HCT116 (cell line): ENCODE measurements around the gene C6orf47. TPM values are rescaled to one million over a fixed set of nuclear protein-coding genes. Genes with fewer than 3 reads are reported as not detected.
A peak's percentile ranks its signal among the peaks of the same experiment; 100 is the strongest.

ENCODE experiments used
- ATAC-seq: fragments of 200-7000 bp; cut with Tn5 transposase; 2 replicates; pipeline ENCODE4 v1.9.1; 2020; ENCODE audit warnings: mild to moderate bottlenecking, moderate library complexity
- BruUV-seq: library from RNA; stranded (reverse); fragments of 400-500 nt; replicated peaks from 2 replicates; lab custom pipeline; 2021; lab: Mats Ljungman, UMichigan
- CTCF ChIA-PET: fragments of 300-600 bp; sonication (Branson Sonifier 250); formaldehyde crosslinking; loops from one replicate; lab custom pipeline; 2021; ENCODE audit warnings: antibody characterized with exemption; lab: Charles Lee
- POLR2A ChIA-PET: fragments of 300-600, 350-600 bp; sonication (Branson Sonifier 250); formaldehyde crosslinking; loops from one replicate; lab custom pipeline; 2021; ENCODE audit warnings: antibody characterized with exemption; lab: Charles Lee
- RAD21 ChIA-PET, 2 experiments: fragments of 300-600 bp; sonication (Branson Sonifier 250); formaldehyde crosslinking; loops; one replicate each; lab custom pipeline; 2023; ENCODE audit warnings: low total read pairs in 2 of 2; ENCODE audit not compliant: uncharacterized antibody in 2 of 2, unreplicated experiment in 2 of 2, low non-redundant PET in 1 of 2; lab: Charles Lee
- DNase-seq: peaks from one replicate; pipeline ENCODE4 v3.0.0-alpha.2; 2010; ENCODE audit warnings: low read depth, low spot score
- H2AFZ ChIP-seq: fragments of 200-600 bp; shearing (Covaris generic), sonication (generic); 2 replicates; pipeline ENCODE4 v1.6.1; 2017; ENCODE audit warnings: low read depth, mixed run types, mixed read lengths, antibody characterized with exemption, low read length; ENCODE audit not compliant: poor library complexity, severe bottlenecking
- H3K27ac ChIP-seq: 2 replicates; pipeline ENCODE4 v1.5.1; 2012; ENCODE audit warnings: low read depth, low read length
- H3K27me3 ChIP-seq: fragments of 200-600 bp; sonication (generic); 2 replicates; pipeline ENCODE4 v1.6.1; 2016; ENCODE audit warnings: mixed run types, low read length, mixed read lengths; ENCODE audit not compliant: insufficient read depth
- H3K36me3 ChIP-seq, 2 experiments: fragments of 200-500 bp in 1 of 2; fragments of 200-600 bp in 1 of 2; sonication (Bioruptor generic) in 1 of 2; sonication (generic) in 1 of 2; 2 replicates each; pipeline versions ENCODE4 v1.5.1 to v1.6.1; 2014 to 2016; ENCODE audit warnings: low read length in 2 of 2, inconsistent platforms in 1 of 2, mixed read lengths in 1 of 2, mixed run types in 1 of 2; ENCODE audit not compliant: insufficient read depth in 2 of 2, control insufficient read depth in 1 of 2
- H3K4me1 ChIP-seq, 2 experiments: fragments of 200-600 bp in 1 of 2; sonication (generic) in 1 of 2; 2 replicates each; pipeline versions ENCODE4 v1.5.1 to v1.6.1; 2012 to 2017; ENCODE audit warnings: low read length in 2 of 2, inconsistent platforms in 1 of 2, mild to moderate bottlenecking in 1 of 2, mixed read lengths in 1 of 2, mixed run types in 1 of 2, moderate library complexity in 1 of 2; ENCODE audit not compliant: insufficient read depth in 2 of 2, control insufficient read depth in 1 of 2
- H3K4me2 ChIP-seq: fragments of 200-600 bp; sonication (generic); 2 replicates; pipeline ENCODE4 v1.6.1; 2017; ENCODE audit warnings: mixed run types, low read length, mixed read lengths
- H3K4me3 ChIP-seq, 2 experiments: fragments of 200-600 bp in 1 of 2; sonication (generic) in 1 of 2; replicated peaks in 1 of 2; 2 replicates each; pipeline ENCODE4 v1.5.1; 2011 to 2016; ENCODE audit warnings: low read length in 2 of 2, control low read depth in 1 of 2, low read depth in 1 of 2, mild to moderate bottlenecking in 1 of 2, mixed read lengths in 1 of 2, mixed run types in 1 of 2
- H3K79me2 ChIP-seq: fragments of 200-600 bp; sonication (generic); 2 replicates; pipeline ENCODE4 v1.6.1; 2017; ENCODE audit warnings: mild to moderate bottlenecking, mixed run types, low read length, moderate library complexity, mixed read lengths; ENCODE audit not compliant: insufficient read depth
- H3K9ac ChIP-seq: fragments of 200-600 bp; sonication (generic); 2 replicates; pipeline ENCODE4 v1.6.1; 2016; ENCODE audit warnings: low read length, mixed read lengths
- H3K9me2 ChIP-seq: fragments of 200-600 bp; sonication (generic), shearing (Covaris generic); 2 replicates; pipeline ENCODE4 v1.6.1; 2017; ENCODE audit warnings: mixed run types, mild to moderate bottlenecking, moderate library complexity; ENCODE audit not compliant: insufficient read depth
- H3K9me3 ChIP-seq, 2 experiments: fragments of 200-500 bp in 1 of 2; fragments of 200-600 bp in 1 of 2; sonication (Bioruptor generic) in 1 of 2; sonication (generic) in 1 of 2; 2 replicates each; pipeline ENCODE4 v1.6.1; 2014 to 2017; ENCODE audit warnings: low read length in 2 of 2, mixed read lengths in 2 of 2, inconsistent platforms in 1 of 2, low read depth in 1 of 2, mild to moderate bottlenecking in 1 of 2, mixed run types in 1 of 2, moderate library complexity in 1 of 2; ENCODE audit not compliant: control insufficient read depth in 1 of 2, insufficient read depth in 1 of 2
- H4K20me1 ChIP-seq: fragments of 200-600 bp; sonication (generic), shearing (Covaris generic); 2 replicates; pipeline ENCODE4 v1.6.1; 2017; ENCODE audit warnings: mixed run types, mild to moderate bottlenecking, moderate library complexity; ENCODE audit not compliant: insufficient read depth
- CBX3 ChIP-seq: IDR thresholded peaks from 2 replicates; pipeline ENCODE4 v1.6.1; 2012; ENCODE audit warnings: low read depth
- CEBPB ChIP-seq: IDR thresholded peaks from 2 replicates; pipeline ENCODE4 v1.6.1; 2012; ENCODE audit warnings: low read depth
- EZH2 ChIP-seq: fragments of 200-600 bp; sonication (generic); IDR thresholded peaks from 2 replicates; pipeline ENCODE4 v1.6.1; 2017; ENCODE audit warnings: antibody characterized with exemption, mixed run types
- EZH2phosphoT487 ChIP-seq: fragments of 200-600 bp; IDR thresholded peaks from 2 replicates; pipeline ENCODE4 v1.6.1; 2018; ENCODE audit warnings: antibody characterized with exemption, borderline replicate concordance
- FOSL1 ChIP-seq: IDR thresholded peaks from 2 replicates; pipeline ENCODE4 v1.6.1; 2012; ENCODE audit warnings: low read depth
- JUND ChIP-seq: IDR thresholded peaks from 2 replicates; pipeline ENCODE4 v1.6.1; 2012
- MAX ChIP-seq: IDR thresholded peaks from 2 replicates; pipeline ENCODE4 v1.6.1; 2012
- POLR2A ChIP-seq: IDR thresholded peaks from 2 replicates; pipeline ENCODE4 v1.7.0; 2011; ENCODE audit warnings: borderline replicate concordance; ENCODE audit not compliant: insufficient read depth, insufficient read length; ENCODE audit errors: extremely low read depth
- POLR2AphosphoS5 ChIP-seq: IDR thresholded peaks from 2 replicates; pipeline ENCODE4 v1.6.1; 2011; ENCODE audit warnings: mild to moderate bottlenecking, low read depth, low read length, moderate library complexity
- RAD21 ChIP-seq: IDR thresholded peaks from 2 replicates; pipeline ENCODE4 v1.6.1; 2012; ENCODE audit warnings: low read depth, mild to moderate bottlenecking
- SRF ChIP-seq: IDR thresholded peaks from 2 replicates; pipeline ENCODE4 v1.6.1; 2012; ENCODE audit warnings: low read depth
- TCF7L2 ChIP-seq: IDR thresholded peaks from 2 replicates; pipeline ENCODE4 v1.7.0; 2011; ENCODE audit warnings: borderline replicate concordance, inconsistent platforms; ENCODE audit not compliant: insufficient read depth, insufficient read length; ENCODE audit errors: extremely low read depth
- YY1 ChIP-seq: IDR thresholded peaks from 2 replicates; pipeline ENCODE4 v1.6.1; 2011; ENCODE audit warnings: low read length, low read depth, moderate library complexity, mild to moderate bottlenecking; ENCODE audit not compliant: insufficient replicate concordance; ENCODE audit errors: extremely low read depth
- ZFX ChIP-seq: fragments of 450-650 bp; IDR thresholded peaks from 2 replicates; pipeline ENCODE4 v1.6.1; 2017
- ZNF274 ChIP-seq: fragments of 200-500 bp; sonication (Bioruptor generic); IDR thresholded peaks from 2 replicates; pipeline ENCODE4 v1.6.1; 2014; ENCODE audit warnings: mild to moderate bottlenecking, low read depth, low read length, inconsistent platforms
- intact Hi-C: fragments of 100-400 bp; cut with micrococcal nuclease; formaldehyde crosslinking; loops from 2 replicates; pipeline ENCODE4 v1.10.0; 2022
- total RNA-seq: library from RNA; stranded (reverse); gene quantifications from one replicate; pipeline ENCODE4 v1.2.1, GENCODE V29; 2021; ENCODE audit not compliant: unreplicated experiment
- TF ChIP-seq, protein P1 (sequence below): IDR thresholded peaks from 2 replicates; pipeline ENCODE4 v1.6.1; 2012; ENCODE audit warnings: low read depth
- TF ChIP-seq, protein P2 (sequence below), 3 experiments: fragments of 200-600 bp in 1 of 3; sonication (generic) in 1 of 3; IDR thresholded peaks in 2 of 3; conservative IDR thresholded peaks in 1 of 3; 2 replicates each; pipeline ENCODE4 v1.5.1; 2012 to 2017; ENCODE audit warnings: low read depth in 2 of 3, low read length in 2 of 3, antibody characterized with exemption in 1 of 3, borderline replicate concordance in 1 of 3, control low read depth in 1 of 3, mild to moderate bottlenecking in 1 of 3, mixed read lengths in 1 of 3, mixed run types in 1 of 3, moderate library complexity in 1 of 3; ENCODE audit not compliant: insufficient read depth in 1 of 3

The C6orf47 gene
- total RNA-seq, 1 experiment from 2014 or later, result 13.4 TPM

DNA sequence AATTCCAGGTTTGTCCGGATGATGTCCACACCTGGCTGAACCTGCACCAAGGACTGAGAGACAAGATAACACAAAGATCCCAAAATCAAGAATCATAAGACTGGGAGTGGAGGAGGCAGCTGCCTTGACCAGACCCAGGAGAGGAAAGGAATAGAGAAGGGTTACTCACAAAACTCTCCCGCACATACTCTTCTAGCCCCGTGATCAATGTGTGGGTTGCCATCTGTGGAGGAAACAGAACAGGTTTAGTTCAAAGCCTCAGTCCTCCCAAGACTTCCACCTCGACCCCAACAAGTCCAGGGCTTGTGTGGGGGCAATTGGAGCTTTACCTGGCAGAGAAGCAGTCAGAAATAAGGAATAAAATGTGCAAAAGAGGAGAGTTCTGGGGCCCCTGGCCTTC, 19.2 kb downstream of the C6orf47 start (continued):
- TF ChIP-seq, protein P1, sequence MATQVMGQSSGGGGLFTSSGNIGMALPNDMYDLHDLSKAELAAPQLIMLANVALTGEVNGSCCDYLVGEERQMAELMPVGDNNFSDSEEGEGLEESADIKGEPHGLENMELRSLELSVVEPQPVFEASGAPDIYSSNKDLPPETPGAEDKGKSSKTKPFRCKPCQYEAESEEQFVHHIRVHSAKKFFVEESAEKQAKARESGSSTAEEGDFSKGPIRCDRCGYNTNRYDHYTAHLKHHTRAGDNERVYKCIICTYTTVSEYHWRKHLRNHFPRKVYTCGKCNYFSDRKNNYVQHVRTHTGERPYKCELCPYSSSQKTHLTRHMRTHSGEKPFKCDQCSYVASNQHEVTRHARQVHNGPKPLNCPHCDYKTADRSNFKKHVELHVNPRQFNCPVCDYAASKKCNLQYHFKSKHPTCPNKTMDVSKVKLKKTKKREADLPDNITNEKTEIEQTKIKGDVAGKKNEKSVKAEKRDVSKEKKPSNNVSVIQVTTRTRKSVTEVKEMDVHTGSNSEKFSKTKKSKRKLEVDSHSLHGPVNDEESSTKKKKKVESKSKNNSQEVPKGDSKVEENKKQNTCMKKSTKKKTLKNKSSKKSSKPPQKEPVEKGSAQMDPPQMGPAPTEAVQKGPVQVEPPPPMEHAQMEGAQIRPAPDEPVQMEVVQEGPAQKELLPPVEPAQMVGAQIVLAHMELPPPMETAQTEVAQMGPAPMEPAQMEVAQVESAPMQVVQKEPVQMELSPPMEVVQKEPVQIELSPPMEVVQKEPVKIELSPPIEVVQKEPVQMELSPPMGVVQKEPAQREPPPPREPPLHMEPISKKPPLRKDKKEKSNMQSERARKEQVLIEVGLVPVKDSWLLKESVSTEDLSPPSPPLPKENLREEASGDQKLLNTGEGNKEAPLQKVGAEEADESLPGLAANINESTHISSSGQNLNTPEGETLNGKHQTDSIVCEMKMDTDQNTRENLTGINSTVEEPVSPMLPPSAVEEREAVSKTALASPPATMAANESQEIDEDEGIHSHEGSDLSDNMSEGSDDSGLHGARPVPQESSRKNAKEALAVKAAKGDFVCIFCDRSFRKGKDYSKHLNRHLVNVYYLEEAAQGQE, result no peak
- no peak for TF ChIP-seq POLR2AphosphoS5

DNA sequence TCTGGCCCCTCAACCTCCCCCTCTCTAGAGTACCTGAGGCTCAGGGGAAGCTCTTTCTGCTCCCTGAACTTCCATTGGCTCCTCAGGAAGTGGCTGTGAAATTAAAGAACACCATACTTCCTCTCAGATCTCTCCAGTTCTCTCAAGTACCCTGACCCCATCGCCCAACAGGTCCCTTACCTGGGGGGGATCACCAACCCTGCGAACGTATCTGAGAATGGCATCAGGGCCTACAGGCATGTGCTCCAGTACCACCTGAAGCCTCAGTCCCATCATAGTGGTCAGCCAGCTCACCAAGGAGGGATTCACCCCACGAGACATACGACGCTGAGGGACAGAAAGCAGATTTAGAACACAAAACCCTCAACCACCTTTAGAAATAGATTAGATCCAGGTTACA, 20.0 kb downstream of the C6orf47 start:
- Histone ChIP-seq H3K9ac (no peak overlapping the region), H3K4me3 (no peak overlapping the region), H2AFZ (no peak overlapping the region), H3K27me3 (no peaks in the 10 kb centered on the region), H3K9me3 (no peaks in the 10 kb centered on the region), H3K36me3 (peaks cover 51 to 57% of the 10 kb centered on the region in 2 experiments; a peak in 3 of 4 replicates), H3K4me1 (no peaks in the 10 kb centered on the region), H4K20me1 (no peaks in the 10 kb centered on the region), H3K9me2 (no peaks in the 10 kb centered on the region), H3K79me2 (peaks cover 4% of the 10 kb centered on the region; the same call in 1 of the 2 replicates), H3K27ac (no peak overlapping the region), H3K4me2 (no peak overlapping the region)
- RAD21 ChIA-PET, result no interaction called here
- no peak for ATAC-seq
- CTCF ChIA-PET, result no interaction called here
- POLR2A ChIA-PET, result no interaction called here
- BruUV-seq, result TSS peak; percentile 66
- intact Hi-C loops, result no loop called here
- no peak for DNase-seq
- TF ChIP-seq MAX (no peak), ZFX (no peak), EZH2phosphoT487 (no peak), CEBPB (no peak), RAD21 (no peak), TCF7L2 (no peak), YY1 (no peak), SRF (no peak), FOSL1 (no peak), POLR2A (no peak), ZNF274 (no peak), EZH2 (no peak), POLR2AphosphoS5 (no peak), JUND (no peak), CBX3 (no peak)
- TF ChIP-seq, protein P2, sequence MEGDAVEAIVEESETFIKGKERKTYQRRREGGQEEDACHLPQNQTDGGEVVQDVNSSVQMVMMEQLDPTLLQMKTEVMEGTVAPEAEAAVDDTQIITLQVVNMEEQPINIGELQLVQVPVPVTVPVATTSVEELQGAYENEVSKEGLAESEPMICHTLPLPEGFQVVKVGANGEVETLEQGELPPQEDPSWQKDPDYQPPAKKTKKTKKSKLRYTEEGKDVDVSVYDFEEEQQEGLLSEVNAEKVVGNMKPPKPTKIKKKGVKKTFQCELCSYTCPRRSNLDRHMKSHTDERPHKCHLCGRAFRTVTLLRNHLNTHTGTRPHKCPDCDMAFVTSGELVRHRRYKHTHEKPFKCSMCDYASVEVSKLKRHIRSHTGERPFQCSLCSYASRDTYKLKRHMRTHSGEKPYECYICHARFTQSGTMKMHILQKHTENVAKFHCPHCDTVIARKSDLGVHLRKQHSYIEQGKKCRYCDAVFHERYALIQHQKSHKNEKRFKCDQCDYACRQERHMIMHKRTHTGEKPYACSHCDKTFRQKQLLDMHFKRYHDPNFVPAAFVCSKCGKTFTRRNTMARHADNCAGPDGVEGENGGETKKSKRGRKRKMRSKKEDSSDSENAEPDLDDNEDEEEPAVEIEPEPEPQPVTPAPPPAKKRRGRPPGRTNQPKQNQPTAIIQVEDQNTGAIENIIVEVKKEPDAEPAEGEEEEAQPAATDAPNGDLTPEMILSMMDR (IDR thresholded peaks at IDR 0.05 in 2 of 3, conservative IDR thresholded peaks at IDR 0.05 in 1 of 3; ENCODE audit: borderline replicate concordance in 1 of 3, insufficient read depth in 1 of 3, low read depth in 2 of 3, low read length in 2 of 3), result no peak
- TF ChIP-seq, protein P1, result no peak
